ENCODE results near the gene ABCC6. TPM values are rescaled to one million over a fixed set of nuclear protein-coding genes. Genes with fewer than 3 reads are reported as not detected.
A peak's percentile ranks its signal among the peaks of the same experiment; 100 is the strongest.
"Not testable (repeated sequence)": the region's sequence is repeated elsewhere in the genome, so short reads cannot be mapped to it uniquely, and the experiment has no call there.

The ABCC6 gene
- polyA plus RNA-seq, 3 donors from 2014 or later: 0.03 TPM; not detected in 2

DNA sequence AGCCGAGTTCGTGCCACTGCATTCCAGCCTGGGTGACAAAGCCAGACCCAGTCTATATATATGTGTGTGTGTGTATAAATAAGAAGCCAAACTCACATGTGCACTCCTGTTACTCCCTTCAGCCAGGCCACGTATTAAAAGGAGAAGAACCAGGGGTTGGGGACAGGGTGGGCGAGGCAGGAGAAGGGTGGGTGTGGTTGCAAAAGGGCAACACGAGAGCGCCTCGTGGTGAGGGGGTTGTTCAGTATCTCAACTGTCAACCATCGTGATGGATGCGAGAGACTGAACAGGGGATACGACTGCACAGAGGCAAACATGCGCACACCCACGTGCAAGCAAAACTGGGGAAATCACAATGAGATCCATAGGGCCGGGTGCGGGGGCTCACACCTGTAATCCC is 54.9 kb downstream of the ABCC6 start:
- Mint-ChIP-seq H3K4me1 (no peaks in the 10 kb centered on the region), H3K4me3 (no peak overlapping the region)

DNA sequence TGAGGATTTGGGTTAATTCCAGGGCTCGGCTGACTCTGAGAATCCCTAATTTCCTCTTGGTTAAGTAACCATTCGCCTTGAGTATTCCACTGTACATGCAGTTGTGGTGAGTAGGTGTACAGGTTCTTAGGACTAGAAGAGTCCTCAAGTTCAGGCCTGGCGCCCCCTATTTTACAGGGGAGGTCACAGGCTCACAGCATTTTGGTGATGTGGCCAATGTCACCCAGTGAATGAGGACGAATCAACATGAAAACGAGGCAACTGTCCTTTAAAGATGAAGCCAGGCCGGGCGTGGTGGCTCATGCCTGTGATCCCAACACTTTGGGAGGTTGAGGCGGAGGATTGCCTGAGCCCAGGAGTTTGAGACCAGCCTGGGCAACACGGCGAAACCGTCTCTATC is 55.4 kb downstream of the ABCC6 start:
- H3K27me3 Mint-ChIP-seq (ENCODE audit: low read depth in 3 of 3): peaks cover 0 to 2% (median 0%) of the 10 kb centered on the region in 3 donors
- H3K9me3 Mint-ChIP-seq: no peaks in the 10 kb centered on the region
- H3K36me3 Mint-ChIP-seq: no peaks in the 10 kb centered on the region
- H3K4me1 Mint-ChIP-seq: no peaks in the 10 kb centered on the region
- H3K27ac Mint-ChIP-seq: no peak overlapping the region
- H3K4me3 Mint-ChIP-seq: no peak overlapping the region
- no peak for DNase-seq

More for the DNA sequence above, 54.9 kb downstream of the ABCC6 start:
- DNase-seq: no peak
- Mint-ChIP-seq H3K36me3 (no peaks in the 10 kb centered on the region), H3K9me3 (no peaks in the 10 kb centered on the region), H3K27me3 (ENCODE audit: low read depth in 3 of 3) (peaks cover 0 to 2% (median 0%) of the 10 kb centered on the region in 3 donors), H3K27ac (peak overlapping the region in 1 of 6 donors; percentile 56)

- Mint-ChIP-seq H3K36me3 (no peaks in the 10 kb centered on the region), H3K4me3 (no peak overlapping the region), H3K4me1 (no peaks in the 10 kb centered on the region), H3K27me3 (ENCODE audit: low read depth in 3 of 3) (peaks cover 0 to 2% (median 0%) of the 10 kb centered on the region in 3 donors), H3K27ac (no peak overlapping the region), H3K9me3 (no peaks in the 10 kb centered on the region)
- no peak for DNase-seq
Measured at GRCh38 chr16:16166949-16167348, 56.3 kb downstream of the ABCC6 start.

DNA sequence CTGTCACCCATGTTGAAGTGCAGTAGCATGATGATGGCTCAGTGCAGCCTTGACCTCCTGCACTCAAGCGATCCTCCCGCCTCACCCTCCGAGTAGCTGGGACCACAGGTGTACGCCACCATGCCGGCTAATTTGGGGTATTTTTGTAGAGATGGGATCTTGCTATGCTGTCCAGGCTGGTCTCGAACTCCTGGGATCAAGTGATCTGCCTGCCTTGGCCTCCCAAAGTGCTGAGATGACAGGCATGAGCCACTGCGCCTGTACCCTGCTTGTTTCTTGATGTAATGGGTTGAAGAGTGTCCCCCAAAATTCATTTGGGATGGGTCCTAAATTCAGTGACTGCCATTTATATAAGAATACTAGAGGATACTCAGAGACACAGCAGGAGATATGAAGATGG is 57.2 kb downstream of the ABCC6 start:
- H3K9me3 Mint-ChIP-seq: no peaks in the 10 kb centered on the region
- no peak overlapping the region for H3K27ac Mint-ChIP-seq
- no peaks in the 10 kb centered on the region for H3K4me1 Mint-ChIP-seq
- H3K4me3 Mint-ChIP-seq: no peak overlapping the region
- peaks cover 0 to 2% (median 0%) of the 10 kb centered on the region in 3 donors for H3K27me3 Mint-ChIP-seq (ENCODE audit: low read depth in 3 of 3)
- no peaks in the 10 kb centered on the region for H3K36me3 Mint-ChIP-seq
- DNase-seq: no peak

- peaks cover 0 to 3% (median 2%) of the 10 kb centered on the region in 3 donors for H3K27me3 Mint-ChIP-seq (ENCODE audit: low read depth in 3 of 3)
- H3K4me1 Mint-ChIP-seq: no peaks in the 10 kb centered on the region
- H3K9me3 Mint-ChIP-seq: peaks cover 0 to 5% (median 3%) of the 10 kb centered on the region in 6 donors
- H3K36me3 Mint-ChIP-seq: no peaks in the 10 kb centered on the region
- H3K4me3 Mint-ChIP-seq: no peak overlapping the region
- DNase-seq: no peak
- H3K27ac Mint-ChIP-seq: no peak overlapping the region
Measured at GRCh38 chr16:16164243-16164642, 59.1 kb downstream of the ABCC6 start.

- DNase-seq: no peak
- Mint-ChIP-seq H3K27me3 (ENCODE audit: low read depth in 3 of 3) (peaks cover 0 to 3% (median 2%) of the 10 kb centered on the region in 3 donors), H3K4me1 (no peaks in the 10 kb centered on the region), H3K4me3 (no peak overlapping the region), H3K9me3 (peaks cover 0 to 11% (median 5%) of the 10 kb centered on the region in 6 donors), H3K36me3 (no peaks in the 10 kb centered on the region), H3K27ac (no peak overlapping the region)
Measured at GRCh38 chr16:16163571-16163970, 59.7 kb downstream of the ABCC6 start.

- Mint-ChIP-seq H3K4me1 (no peaks in the 10 kb centered on the region), H3K4me3 (no peak overlapping the region), H3K9me3 (peaks cover 4 to 14% (median 9%) of the 10 kb centered on the region in 6 donors), H3K36me3 (no peaks in the 10 kb centered on the region), H3K27me3 (ENCODE audit: low read depth in 3 of 3) (peaks cover 0 to 3% (median 3%) of the 10 kb centered on the region in 3 donors), H3K27ac (no peak overlapping the region)
- DNase-seq: no peak
Measured at GRCh38 chr16:16163109-16163508, 60.2 kb downstream of the ABCC6 start.

GRCh38 chr16:16162591-16162990 is 60.7 kb downstream of the ABCC6 start:
- H3K27ac Mint-ChIP-seq: no peak overlapping the region
- H3K4me1 Mint-ChIP-seq: no peaks in the 10 kb centered on the region
- no peak overlapping the region for H3K4me3 Mint-ChIP-seq
- H3K9me3 Mint-ChIP-seq: peaks cover 4 to 14% (median 10%) of the 10 kb centered on the region in 6 donors
- peaks cover 0 to 3% (median 3%) of the 10 kb centered on the region in 3 donors for H3K27me3 Mint-ChIP-seq (ENCODE audit: low read depth in 3 of 3)
- no peaks in the 10 kb centered on the region for H3K36me3 Mint-ChIP-seq
- no peak for DNase-seq

DNA sequence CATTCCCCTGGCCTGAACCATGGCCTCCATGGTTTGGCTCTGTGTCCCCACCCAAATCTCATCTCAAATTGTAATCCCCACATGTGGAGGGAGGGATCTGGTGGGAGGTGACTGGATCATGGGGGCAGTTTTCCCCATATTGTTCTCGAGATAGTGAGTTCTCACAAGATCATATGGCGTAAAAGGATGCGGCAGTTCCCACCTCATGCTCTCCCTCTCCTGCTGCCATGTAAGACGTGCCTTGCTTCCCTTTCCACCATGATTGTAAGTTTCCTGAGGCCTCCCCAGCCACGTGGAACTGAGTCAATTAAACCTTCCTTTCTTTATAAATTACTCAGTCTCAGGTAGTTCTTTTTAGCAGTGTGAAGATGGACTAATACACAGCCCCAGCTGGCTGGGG is 61.5 kb downstream of the ABCC6 start:
- DNase-seq; H3K27ac Mint-ChIP-seq; H3K4me3 Mint-ChIP-seq; H3K27me3 Mint-ChIP-seq (ENCODE audit: low read depth in 3 of 3); H3K36me3 Mint-ChIP-seq; H3K4me1 Mint-ChIP-seq: not testable (repeated sequence)
- peaks cover 4 to 14% (median 10%) of the 10 kb centered on the region in 6 donors for H3K9me3 Mint-ChIP-seq

- H3K36me3 Mint-ChIP-seq: no peaks in the 10 kb centered on the region
- no peaks in the 10 kb centered on the region for H3K4me1 Mint-ChIP-seq
- no peak overlapping the region for H3K4me3 Mint-ChIP-seq
- DNase-seq: no peak
- peaks cover 0 to 6% (median 3%) of the 10 kb centered on the region in 3 donors for H3K27me3 Mint-ChIP-seq (ENCODE audit: low read depth in 3 of 3)
- no peak overlapping the region for H3K27ac Mint-ChIP-seq
- H3K9me3 Mint-ChIP-seq: peaks cover 4 to 18% (median 11%) of the 10 kb centered on the region in 6 donors
Measured at GRCh38 chr16:16161319-16161718, 62.0 kb downstream of the ABCC6 start.

- no peaks in the 10 kb centered on the region for H3K4me1 Mint-ChIP-seq
- H3K9me3 Mint-ChIP-seq: peaks cover 4 to 18% (median 11%) of the 10 kb centered on the region in 6 donors
- no peaks in the 10 kb centered on the region for H3K36me3 Mint-ChIP-seq
- no peak overlapping the region for H3K27ac Mint-ChIP-seq
- no peak overlapping the region for H3K4me3 Mint-ChIP-seq
- H3K27me3 Mint-ChIP-seq (ENCODE audit: low read depth in 3 of 3): peaks cover 2 to 6% (median 3%) of the 10 kb centered on the region in 3 donors
- no peak for DNase-seq
Measured at GRCh38 chr16:16159662-16160061, 63.6 kb downstream of the ABCC6 start.

DNA sequence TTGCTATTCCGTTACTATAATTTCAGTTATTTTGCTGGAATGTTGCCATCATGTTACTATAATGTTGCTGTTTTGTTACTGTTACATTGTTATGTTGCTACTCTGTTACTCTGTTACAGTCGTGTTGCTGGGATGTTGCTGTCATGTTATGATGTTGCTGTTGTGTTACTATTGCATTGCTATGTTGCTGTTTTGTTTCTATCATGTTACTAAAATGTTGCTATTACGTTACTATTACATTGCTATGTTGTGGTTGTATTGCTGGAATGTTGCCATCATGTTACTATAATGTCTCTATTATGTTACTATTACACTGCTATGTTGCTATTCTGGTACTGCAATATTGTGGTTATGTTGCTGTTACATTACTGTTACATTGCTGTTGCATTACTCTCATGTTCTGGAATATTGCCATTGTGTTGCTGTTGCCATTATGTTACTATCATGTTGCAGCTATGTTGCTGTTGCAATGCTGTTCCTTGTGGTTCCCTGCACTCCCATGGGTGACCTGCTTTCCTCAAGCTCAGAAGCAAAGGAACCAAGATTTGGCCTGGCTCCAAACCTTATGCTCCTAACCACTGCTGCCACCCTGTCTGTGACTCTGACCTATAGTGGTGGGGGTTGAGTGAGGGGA is 64.4 kb downstream of the ABCC6 start:
- no peak for DNase-seq
- Mint-ChIP-seq H3K27me3 (ENCODE audit: low read depth in 3 of 3) (peaks cover 2 to 6% (median 5%) of the 10 kb centered on the region in 3 donors), H3K4me3 (no peak overlapping the region), H3K27ac (no peak overlapping the region), H3K36me3 (no peaks in the 10 kb centered on the region), H3K9me3 (peaks cover 4 to 18% (median 11%) of the 10 kb centered on the region in 6 donors), H3K4me1 (no peaks in the 10 kb centered on the region)

DNA sequence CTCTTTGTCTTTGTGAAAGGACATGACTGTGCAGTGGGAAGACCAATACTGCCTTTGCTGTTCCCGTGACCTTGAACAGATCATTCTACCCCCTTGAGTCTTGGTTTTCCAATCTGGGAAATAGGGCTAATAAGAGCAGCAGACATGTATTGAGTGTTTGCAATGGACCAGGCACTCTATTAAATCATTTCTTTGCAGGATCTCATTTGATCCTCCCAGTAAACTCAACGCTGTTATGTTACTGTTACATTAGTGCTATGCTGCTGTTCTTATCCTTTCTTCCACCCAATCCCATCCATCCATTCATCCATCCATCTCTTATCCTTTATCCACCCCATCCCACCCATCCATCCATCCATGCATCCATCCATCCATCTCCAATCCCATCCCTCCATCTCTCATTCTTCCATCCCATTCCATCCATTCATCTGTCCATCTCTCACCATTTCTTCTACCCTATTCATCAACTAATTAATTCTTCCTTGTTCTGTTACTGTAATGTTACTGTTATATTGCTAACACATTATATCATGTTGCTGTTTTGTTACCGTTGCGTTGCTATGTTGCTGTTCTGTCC is 65.1 kb downstream of the ABCC6 start:
- Mint-ChIP-seq H3K27me3 (ENCODE audit: low read depth in 3 of 3) (peaks cover 2 to 6% (median 5%) of the 10 kb centered on the region in 3 donors), H3K36me3 (no peaks in the 10 kb centered on the region), H3K4me1 (no peaks in the 10 kb centered on the region), H3K4me3 (no peak overlapping the region), H3K27ac (no peak overlapping the region), H3K9me3 (peaks cover 4 to 18% (median 11%) of the 10 kb centered on the region in 6 donors)
- no peak for DNase-seq

GRCh38 chr16:16157166-16157565 is 66.1 kb downstream of the ABCC6 start:
- no peaks in the 10 kb centered on the region for H3K36me3 Mint-ChIP-seq
- H3K4me3 Mint-ChIP-seq: no peak overlapping the region
- H3K9me3 Mint-ChIP-seq: peaks cover 4 to 18% (median 11%) of the 10 kb centered on the region in 6 donors
- no peak overlapping the region for H3K27ac Mint-ChIP-seq
- DNase-seq: no peak
- peaks cover 2 to 6% (median 5%) of the 10 kb centered on the region in 3 donors for H3K27me3 Mint-ChIP-seq (ENCODE audit: low read depth in 3 of 3)
- no peaks in the 10 kb centered on the region for H3K4me1 Mint-ChIP-seq

Data from immature natural killer cell (primary cell).